ENCODE results near the gene CDH23.
"Not testable (repeated sequence)": the region's sequence is repeated elsewhere in the genome, so short reads cannot be mapped to it uniquely, and the experiment has no call there.

Gene CDH23

GRCh38 chr10:71837098-71837827, 440.5 kb downstream of the CDH23 start:
- DNase-seq (ENCODE audit: extremely low read depth in 1 of 2, low read depth in 1 of 2) = no peak

GRCh38 chr10:71838264-71839211, 441.8 kb downstream of the CDH23 start:
- no peak for DNase-seq (ENCODE audit: extremely low read depth in 1 of 2, low read depth in 1 of 2)

DNA sequence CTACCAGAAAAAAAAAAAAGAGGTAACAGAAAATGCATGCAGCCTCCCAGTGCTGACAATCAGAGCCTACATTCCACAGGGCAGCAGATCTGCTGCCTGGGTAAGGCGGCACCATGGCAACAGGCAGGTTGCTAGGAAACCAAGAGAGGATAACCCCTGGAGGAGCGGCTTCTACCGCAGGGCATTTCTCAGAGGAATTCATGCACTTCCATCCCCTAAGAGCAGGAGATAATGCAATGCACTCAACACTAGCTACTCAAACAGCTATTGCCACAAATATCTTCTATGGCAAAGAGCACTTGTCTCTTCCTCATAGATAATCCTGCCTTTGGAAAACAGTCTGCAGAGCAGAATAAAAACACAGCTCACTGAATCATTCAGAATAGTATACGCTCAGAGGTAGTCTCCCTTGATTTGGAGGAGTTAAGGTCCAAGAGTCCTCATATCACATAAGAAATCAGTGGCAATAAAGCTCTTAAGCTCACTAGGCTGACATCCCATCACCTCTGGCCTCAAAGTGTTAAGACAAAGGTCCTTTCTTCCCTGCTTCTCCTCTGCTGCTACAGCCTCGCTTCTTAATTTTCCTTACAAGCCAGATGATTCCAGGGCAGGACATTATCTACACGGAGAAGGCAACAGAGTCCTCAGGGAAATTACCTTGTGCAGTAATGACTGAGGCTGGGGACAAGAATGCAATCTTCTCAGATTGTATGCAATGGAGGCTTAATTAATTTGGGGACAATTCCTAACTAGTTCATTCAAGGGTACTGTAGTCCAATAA, 443.6 kb downstream of the CDH23 start:
- no peak for DNase-seq (ENCODE audit: extremely low read depth in 1 of 2, low read depth in 1 of 2)

DNA sequence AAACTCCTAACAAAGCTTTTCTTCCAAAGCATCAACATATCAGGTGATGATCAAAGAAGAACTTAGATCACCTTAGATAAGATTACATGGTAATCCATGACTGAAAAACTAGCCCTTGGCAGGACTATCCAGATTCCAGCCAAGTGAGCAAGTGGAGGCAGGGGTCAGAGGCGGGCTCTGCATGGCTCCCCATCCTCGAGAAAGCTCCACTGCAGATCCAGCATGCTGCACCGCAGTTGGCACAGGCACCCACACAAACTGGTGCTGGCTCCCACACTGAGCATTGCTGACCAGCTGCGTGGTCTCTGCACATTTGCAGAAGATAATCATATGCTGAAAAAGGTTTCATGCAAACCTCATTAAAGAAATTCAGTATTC, 444.2 kb downstream of the CDH23 start:
- DNase-seq (ENCODE audit: extremely low read depth in 1 of 2, low read depth in 1 of 2) = no peak

DNA sequence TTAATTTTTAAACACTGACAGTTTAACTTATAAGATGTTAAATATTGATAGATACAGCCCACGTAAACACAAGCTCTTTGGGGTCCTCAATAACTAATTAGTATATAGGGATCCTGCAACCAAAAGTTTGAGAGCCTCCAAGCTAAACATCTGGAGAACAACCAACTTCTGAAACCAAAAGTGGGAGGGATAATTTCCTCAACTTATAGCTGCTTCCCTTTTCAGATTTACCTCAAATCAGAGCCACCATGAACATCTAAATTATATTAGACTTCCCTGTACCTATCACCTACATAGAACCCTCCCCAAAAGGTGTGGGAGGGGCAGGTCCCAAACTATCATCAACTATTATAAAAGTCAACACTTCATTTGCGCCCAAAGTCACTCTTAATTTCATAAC, 445.7 kb downstream of the CDH23 start:
- no peak for DNase-seq (ENCODE audit: extremely low read depth in 1 of 2, low read depth in 1 of 2)

- no peak for DNase-seq (ENCODE audit: extremely low read depth in 1 of 2, low read depth in 1 of 2)
Measured at GRCh38 chr10:71842856-71843686, 446.4 kb downstream of the CDH23 start.

GRCh38 chr10:71844084-71844483, 447.4 kb downstream of the CDH23 start:
- no peak for DNase-seq (ENCODE audit: extremely low read depth in 1 of 2, low read depth in 1 of 2)

DNA sequence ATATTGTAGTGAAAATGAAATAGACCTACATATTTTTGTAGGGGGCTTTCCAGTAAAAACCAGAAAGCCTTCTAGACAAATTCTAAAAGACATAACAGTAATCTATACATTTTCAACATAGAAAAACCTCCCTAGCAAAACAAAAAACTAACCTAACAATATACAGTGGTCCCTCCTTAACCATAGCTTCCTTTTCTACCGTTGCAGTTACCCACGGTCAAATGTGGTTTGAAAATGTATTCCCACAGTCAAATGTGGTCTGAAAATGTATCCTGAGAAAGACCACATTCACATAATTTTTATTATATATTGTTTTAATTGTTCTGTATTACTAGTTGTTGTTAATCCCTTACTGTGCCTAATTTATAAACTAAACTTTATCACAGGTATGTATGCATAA, 448.0 kb downstream of the CDH23 start:
- no peak for DNase-seq (ENCODE audit: extremely low read depth in 1 of 2, low read depth in 1 of 2)

GRCh38 chr10:71845410-71846405, 449.0 kb downstream of the CDH23 start:
- DNase-seq (ENCODE audit: extremely low read depth in 1 of 2, low read depth in 1 of 2) = no peak

GRCh38 chr10:71846816-71847215, 450.1 kb downstream of the CDH23 start:
- no peak for DNase-seq (ENCODE audit: extremely low read depth in 1 of 2, low read depth in 1 of 2)

GRCh38 chr10:71847418-71847817, 450.7 kb downstream of the CDH23 start:
- no peak for DNase-seq (ENCODE audit: extremely low read depth in 1 of 2, low read depth in 1 of 2)

DNA sequence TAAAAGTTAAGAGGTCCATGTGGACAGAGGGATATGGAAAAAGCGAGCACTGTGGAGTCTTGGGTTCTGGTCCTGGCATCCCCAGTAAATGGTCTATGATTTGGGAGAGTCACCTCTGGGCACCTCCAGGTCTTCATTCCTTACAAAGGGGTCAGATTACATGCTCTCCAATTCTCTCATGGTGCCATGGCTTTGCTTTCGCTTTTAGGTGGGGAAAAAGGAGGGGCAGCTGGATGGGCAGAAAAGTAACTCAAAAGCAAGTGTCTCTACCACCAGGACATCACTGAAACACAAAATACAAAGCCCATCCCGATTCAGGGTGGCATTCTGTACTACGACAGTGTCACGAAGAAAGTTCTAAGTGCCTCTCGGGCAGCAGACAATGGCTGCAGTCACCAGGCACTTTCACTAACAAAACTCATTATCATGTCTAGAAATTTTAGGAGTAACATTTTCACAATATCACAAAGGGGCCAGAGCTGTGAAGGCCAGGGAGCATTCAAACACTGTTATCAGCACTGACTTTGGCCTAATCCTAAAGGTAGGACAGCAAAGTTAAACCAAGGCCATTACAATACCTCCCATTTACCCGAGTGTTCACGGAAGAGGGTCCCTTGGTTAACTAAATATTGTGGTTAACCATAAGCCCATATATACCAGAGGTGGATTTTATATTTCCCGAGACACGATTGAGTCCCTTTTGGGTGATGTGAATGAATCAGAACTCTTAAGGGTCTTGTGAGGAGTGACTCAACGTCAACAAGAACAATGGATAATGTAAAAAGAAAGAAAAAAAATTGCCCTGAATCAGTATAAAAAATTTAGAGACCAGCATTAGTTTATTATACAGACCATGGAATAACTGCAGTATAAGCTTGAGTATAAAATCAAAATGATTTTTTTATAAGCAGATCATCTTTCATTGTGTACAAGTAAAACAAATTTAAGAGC, 451.9 kb downstream of the CDH23 start:
- no peak for DNase-seq (ENCODE audit: extremely low read depth in 1 of 2, low read depth in 1 of 2)

- DNase-seq (ENCODE audit: extremely low read depth in 1 of 2, low read depth in 1 of 2) = no peak
Measured at GRCh38 chr10:71849461-71849908, 452.8 kb downstream of the CDH23 start.

DNA sequence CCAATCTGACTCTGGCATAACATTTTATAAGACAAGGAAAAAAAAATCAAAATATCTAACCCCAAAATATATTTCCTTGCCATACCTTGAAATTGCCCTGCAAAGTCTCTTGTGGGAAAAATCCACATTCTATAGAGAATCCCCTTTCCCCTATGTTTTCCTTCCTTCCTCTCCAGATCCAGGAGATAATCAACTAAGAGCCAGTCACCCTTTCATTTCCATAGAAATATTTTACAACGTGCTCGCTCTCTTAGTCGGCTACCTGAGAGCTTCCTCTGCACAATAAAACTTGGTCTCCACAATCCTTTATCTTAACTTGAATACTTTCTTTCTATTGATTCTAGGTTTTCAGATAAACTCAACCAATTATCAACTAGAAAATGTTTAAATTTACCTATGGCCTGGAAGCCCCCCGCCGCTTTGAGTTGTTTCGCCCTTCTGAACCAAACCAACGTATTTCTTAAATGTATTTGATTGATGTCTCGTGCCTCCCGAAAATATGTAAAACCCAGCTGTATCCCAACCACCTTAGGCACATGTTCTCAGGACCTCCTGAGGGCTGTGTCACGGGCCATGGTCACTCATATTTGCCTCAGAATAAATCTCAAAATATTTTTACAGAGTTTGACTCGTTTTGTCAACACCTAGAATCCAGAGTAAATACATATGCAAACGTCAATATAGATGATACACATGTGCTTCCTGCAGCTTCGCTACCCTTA, 453.5 kb downstream of the CDH23 start:
- DNase-seq (ENCODE audit: extremely low read depth in 1 of 2, low read depth in 1 of 2) = no peak

DNA sequence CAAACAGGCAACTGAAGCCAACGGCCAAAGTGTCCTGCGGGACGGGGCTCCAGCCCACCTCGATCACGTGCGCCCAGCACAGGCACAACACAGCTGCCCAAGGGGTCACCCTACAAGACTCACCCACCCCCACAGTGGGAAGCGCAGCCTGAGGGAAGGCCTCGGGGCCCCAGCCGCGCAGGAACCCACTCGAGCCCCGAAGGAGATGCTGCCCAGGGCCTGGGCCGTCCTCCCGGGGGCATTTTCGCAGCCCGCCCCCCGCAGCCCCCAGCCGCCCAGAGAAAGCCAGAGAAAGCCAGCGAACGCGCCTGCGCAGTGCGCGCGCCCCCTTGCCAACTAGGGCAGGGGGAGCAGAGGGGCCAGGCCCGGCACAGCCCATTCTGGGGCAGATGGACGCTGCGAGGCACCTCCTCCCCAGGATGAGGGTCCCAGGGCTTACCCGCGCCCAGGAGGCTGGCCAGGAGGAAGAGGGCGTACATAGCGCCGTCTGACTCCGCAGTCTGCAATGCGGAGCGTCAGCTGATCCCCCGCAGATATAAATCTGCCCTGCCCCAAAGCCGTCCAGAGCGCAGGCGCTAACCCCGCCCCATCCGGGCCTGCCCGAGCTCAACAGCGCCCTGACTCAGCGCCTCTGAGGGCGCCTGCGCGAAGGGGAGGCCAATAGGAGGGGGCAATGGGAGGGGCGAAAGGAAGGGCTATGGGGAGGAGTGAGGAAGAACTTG, 454.2 kb downstream of the CDH23 start, which contains the start of gene PSAP:
Gene PSAP (minus strand): TSS at position 509 of the 722 bp plus-strand sequence. CDS start 30 bp downstream, at position 479.
- DNase-seq (ENCODE audit: extremely low read depth in 1 of 2, low read depth in 1 of 2) = peak; percentile 98 to 99

GRCh38 chr10:71851465-71852095, 454.9 kb downstream of the CDH23 start:
- not testable (repeated sequence) for DNase-seq (ENCODE audit: extremely low read depth in 1 of 2, low read depth in 1 of 2)
